Neural progenitor cell (in vitro differentiated cells): ENCODE data around the gene ANO1.

Source experiments
- CTCF ChIP-seq: fragments of 200-600 bp; sonication (generic); IDR thresholded peaks from 2 replicates; pipeline ENCODE4 v1.5.1; 2017; ENCODE audit warnings: antibody characterized with exemption, mild to moderate bottlenecking
- EZH2 ChIP-seq: fragments of 200-600 bp; sonication (generic); IDR thresholded peaks from 2 replicates; pipeline ENCODE4 v1.6.1; 2017; ENCODE audit warnings: antibody characterized with exemption, mild to moderate bottlenecking, moderate library complexity

DNA sequence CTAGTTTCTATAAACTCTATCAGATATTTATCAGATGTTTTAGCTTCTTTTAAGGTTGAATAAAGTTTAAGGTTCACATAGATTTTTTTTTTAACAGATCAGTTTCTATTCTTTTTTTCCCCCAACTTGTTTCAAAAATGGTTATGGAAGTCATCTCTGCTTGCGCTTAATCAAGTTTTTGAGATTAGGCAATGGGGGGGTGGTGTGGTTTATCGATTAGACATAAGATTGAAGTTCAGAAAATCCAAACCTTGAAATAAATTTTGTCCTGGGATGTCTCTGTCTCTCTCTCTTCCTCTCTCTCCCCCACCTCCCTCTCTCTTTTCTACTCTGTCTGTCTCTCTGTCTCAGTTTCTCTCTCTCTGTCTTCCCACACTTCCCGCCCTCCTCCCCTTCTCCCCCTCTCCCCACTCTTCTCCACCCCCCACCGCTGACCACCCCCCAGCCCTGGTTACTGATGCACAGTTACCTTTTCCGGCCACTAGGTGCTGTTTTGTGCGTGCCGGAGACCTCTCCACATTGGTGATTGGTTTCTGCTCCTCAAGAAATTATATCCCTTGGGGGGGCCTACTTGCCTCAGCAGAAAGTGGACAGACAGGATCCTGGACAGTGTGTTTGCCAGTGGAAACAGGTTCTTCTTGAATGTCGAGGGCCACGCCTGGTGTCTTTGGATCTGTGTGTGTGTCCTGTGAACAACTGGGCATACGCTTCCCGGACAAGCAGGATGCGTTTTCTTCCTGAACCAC lies 29.7 kb upstream of the ANO1 start:
- TF ChIP-seq CTCF (peak; percentile 61), EZH2 (no peak)
